C4-2B (cell line): ENCODE measurements around the gene KCNJ3.

Source experiments
- ZFX ChIP-seq: fragments of 450-650 bp; IDR thresholded peaks from 2 replicates; pipeline ENCODE4 v1.6.1; 2017
- TF ChIP-seq, protein P1 (sequence below): fragments of 450-650 bp; conservative IDR thresholded peaks from 2 replicates; pipeline ENCODE4 v1.5.1; 2017; ENCODE audit warnings: mild to moderate bottlenecking

DNA sequence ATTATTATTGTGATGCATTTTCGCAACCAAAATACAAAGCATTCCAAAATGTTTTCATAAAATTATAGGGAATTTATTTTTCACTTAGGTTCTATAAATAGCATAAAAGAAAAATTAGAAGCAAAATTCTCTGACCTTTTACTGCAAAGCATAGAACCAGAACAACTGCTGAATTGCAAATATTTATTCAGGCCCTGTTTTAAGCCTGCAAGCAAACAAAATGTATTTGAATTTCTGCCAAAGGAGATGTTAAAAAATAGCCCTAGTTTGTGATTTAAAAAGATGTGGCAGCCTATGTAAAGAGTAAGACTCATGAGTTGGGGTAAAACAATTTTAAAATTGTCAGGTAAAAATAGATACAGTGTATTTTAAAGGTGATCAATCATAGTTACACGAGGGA, 138.1 kb downstream of the KCNJ3 start:
- TF ChIP-seq, protein P1, sequence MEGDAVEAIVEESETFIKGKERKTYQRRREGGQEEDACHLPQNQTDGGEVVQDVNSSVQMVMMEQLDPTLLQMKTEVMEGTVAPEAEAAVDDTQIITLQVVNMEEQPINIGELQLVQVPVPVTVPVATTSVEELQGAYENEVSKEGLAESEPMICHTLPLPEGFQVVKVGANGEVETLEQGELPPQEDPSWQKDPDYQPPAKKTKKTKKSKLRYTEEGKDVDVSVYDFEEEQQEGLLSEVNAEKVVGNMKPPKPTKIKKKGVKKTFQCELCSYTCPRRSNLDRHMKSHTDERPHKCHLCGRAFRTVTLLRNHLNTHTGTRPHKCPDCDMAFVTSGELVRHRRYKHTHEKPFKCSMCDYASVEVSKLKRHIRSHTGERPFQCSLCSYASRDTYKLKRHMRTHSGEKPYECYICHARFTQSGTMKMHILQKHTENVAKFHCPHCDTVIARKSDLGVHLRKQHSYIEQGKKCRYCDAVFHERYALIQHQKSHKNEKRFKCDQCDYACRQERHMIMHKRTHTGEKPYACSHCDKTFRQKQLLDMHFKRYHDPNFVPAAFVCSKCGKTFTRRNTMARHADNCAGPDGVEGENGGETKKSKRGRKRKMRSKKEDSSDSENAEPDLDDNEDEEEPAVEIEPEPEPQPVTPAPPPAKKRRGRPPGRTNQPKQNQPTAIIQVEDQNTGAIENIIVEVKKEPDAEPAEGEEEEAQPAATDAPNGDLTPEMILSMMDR, result no peak
- no peak for TF ChIP-seq ZFX
